Spleen (tissue), 7 donors: ENCODE measurements around the gene SEMA4C.

Source experiments
- POLR2A ChIP-seq, 3 donors: fragments of 450-650 bp; IDR thresholded peaks; one replicate each; pipeline ENCODE4 v1.5.1; 2017; ENCODE audit warnings: antibody characterized with exemption in 3 of 3, mild to moderate bottlenecking in 1 of 3
- TF ChIP-seq, protein P1 (sequence below), 11 experiments: fragments of 200-600 bp in 7 of 11; fragments of 450-650 bp in 4 of 11; sonication (generic) in 4 of 11; IDR thresholded peaks in 8 of 11; conservative IDR thresholded peaks in 3 of 11; 1 replicate in 7 of 11; 2 replicates in 4 of 11; pipeline versions ENCODE4 v1.4.0 to v1.8.0; 2016 to 2021; ENCODE audit warnings: antibody characterized with exemption in 11 of 11, inconsistent platforms in 4 of 11, mild to moderate bottlenecking in 1 of 11
- donor health status: DM: no; HTN: no; CAD: no; lungs with moderate emphysema.
- donor health status: DM: no; HTN: no; CAD: no.
- donor health status: DM: no; HTN: no; CAD: no.

DNA sequence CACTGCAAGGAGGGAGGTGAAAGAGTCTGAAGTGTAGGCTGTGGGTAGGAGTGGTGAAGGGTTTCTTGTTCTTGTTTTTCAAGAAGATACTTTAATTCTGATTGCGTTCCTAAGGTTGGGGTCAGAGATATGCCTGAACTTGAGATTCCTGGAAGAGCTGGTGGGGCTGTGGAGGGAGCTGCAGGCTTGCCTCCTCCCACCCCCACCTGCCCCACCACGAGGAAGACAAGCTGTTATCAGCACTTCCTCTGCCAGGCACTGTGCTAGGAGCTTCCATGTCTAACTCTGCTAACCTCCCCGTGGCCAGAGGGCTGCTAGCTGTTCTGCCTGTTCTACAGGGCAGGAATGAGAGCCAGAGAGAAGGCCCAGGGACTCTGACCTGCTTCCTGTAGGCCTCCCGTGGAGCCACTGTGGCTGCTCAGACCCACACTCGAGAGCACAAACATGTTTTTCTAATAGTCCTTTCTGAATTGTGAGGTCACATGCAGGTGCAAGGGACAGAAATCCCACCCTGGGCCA, 39.8 kb downstream of the SEMA4C start:
- TF ChIP-seq, protein P1, sequence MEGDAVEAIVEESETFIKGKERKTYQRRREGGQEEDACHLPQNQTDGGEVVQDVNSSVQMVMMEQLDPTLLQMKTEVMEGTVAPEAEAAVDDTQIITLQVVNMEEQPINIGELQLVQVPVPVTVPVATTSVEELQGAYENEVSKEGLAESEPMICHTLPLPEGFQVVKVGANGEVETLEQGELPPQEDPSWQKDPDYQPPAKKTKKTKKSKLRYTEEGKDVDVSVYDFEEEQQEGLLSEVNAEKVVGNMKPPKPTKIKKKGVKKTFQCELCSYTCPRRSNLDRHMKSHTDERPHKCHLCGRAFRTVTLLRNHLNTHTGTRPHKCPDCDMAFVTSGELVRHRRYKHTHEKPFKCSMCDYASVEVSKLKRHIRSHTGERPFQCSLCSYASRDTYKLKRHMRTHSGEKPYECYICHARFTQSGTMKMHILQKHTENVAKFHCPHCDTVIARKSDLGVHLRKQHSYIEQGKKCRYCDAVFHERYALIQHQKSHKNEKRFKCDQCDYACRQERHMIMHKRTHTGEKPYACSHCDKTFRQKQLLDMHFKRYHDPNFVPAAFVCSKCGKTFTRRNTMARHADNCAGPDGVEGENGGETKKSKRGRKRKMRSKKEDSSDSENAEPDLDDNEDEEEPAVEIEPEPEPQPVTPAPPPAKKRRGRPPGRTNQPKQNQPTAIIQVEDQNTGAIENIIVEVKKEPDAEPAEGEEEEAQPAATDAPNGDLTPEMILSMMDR (IDR thresholded peaks at IDR 0.05 in 8 of 11, conservative IDR thresholded peaks at IDR 0.05 in 3 of 11): no peak
- TF ChIP-seq POLR2A (IDR thresholded peaks at IDR 0.05): no peak
